ENCODE data around the gene NUDT14.

DNA sequence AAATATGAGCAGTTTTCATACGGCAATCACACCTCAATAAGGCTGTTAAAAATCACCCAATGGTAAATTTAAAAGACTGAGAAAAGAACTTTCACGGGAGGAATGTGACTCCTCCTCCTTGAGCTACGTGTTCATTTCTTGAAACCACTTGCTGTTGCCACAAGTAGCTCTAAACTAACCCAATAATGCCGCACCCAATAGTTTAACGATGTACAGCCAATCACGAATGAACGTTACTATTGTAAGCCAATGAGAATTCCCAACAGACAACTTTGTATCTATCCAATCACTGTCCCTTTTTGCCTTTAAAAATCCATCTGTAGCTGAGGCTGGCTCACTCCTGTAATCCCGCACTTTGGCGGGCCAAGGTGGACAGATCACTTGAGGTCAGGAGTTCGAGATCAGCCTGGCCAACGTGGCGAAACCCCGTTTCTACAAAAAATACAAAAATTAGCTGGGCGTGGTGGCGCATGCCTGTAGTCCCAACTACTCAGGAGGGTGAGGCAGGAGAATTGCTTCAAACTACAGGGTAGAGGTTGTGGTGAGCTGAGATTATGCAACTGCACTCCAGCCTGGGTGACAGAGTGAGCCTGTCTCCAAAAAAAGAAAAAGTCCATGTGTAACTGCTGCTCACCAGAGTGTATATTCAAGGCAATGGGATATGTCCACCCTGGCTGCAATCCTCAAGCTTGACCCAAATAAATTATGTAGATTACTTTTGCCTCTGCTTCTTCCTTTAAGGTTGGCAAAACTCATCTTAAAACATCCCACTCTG is 42.8 kb upstream of the NUDT14 start:
- TF ChIP-seq, protein P1, sequence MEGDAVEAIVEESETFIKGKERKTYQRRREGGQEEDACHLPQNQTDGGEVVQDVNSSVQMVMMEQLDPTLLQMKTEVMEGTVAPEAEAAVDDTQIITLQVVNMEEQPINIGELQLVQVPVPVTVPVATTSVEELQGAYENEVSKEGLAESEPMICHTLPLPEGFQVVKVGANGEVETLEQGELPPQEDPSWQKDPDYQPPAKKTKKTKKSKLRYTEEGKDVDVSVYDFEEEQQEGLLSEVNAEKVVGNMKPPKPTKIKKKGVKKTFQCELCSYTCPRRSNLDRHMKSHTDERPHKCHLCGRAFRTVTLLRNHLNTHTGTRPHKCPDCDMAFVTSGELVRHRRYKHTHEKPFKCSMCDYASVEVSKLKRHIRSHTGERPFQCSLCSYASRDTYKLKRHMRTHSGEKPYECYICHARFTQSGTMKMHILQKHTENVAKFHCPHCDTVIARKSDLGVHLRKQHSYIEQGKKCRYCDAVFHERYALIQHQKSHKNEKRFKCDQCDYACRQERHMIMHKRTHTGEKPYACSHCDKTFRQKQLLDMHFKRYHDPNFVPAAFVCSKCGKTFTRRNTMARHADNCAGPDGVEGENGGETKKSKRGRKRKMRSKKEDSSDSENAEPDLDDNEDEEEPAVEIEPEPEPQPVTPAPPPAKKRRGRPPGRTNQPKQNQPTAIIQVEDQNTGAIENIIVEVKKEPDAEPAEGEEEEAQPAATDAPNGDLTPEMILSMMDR (conservative IDR thresholded peaks at IDR 0.05; ENCODE audit: low read depth, low read length), result no peak
- TF ChIP-seq EZH2phosphoT487 (IDR thresholded peaks at IDR 0.05; ENCODE audit: borderline replicate concordance, low read length), result no peak

All from PC-3 (cell line).